ENCODE results near the gene SEMA3G.
A peak's percentile ranks its signal among the peaks of the same experiment; 100 is the strongest.

The SEMA3G gene

GRCh38 chr3:52394751-52395502, 50.0 kb downstream of the SEMA3G start:
- DNase-seq (ENCODE audit: low spot score): no peak

DNA sequence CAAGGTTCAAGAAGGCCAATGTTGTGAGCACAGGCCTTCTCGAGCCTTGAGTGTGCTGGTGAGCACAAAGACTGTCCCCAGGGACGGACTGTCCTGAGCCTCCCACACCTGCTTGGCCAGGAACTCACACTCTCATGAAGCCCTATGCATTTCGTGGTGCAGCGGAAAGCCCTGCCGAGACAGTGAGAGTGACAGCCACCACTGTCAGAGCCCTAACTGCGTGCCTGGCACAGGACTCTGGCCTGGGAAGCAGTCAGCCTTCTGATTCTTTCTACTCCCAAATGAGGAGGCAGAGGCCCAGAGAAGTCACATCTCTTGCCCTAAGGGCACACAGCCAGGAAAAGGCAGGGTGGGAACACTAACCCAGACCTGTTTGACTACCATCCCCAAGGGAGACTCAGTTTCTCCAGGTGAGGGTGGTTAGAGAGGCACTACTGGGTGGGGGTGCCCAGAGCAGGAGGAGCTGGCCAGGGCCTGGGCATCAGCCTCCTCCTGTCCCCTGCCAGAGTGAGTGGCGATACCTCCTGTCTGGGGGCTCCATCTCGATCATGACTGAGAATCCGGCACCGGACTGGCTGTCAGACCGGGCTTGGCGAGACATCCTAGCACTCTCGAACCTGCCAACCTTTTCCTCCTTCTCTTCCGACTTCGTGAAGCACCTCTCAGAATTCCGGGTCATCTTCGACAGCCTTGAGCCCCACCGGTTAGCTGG, 50.8 kb downstream of the SEMA3G start:
- no peak for DNase-seq (ENCODE audit: low spot score)

- DNase-seq (ENCODE audit: low spot score): no peak
Observed at GRCh38 chr3:52393131-52393807, 51.6 kb downstream of the SEMA3G start.

DNA sequence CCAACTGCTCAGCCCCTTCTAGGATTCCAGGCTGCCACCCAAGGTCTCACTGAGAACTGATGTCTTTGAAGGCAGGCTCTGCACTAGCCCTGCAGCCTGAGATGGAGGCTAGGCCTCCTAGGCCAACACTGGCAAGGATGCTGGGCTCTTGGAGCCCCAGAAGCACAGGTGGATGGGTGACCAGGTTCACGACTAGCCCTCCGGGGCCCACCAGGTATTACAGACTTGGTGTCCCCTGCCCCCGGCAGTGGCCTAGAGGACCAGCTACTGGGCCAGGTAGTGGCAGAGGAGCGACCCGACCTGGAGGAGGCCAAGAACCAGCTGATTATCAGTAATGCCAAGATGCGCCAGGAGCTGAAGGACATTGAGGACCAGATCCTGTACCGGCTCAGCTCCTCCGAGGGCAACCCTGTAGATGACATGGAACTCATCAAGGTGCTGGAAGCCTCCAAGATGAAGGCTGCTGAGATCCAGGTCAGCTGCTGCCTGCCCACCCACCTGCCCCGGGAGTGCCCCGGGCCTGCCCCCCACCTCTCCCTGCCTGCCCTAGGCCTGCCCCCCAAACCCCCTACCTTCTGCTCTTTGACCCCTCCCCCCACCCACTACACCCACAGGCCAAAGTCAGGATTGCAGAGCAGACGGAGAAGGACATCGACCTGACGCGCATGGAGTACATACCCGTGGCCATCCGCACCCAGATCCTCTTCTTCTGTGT, 52.5 kb downstream of the SEMA3G start:
- no peak for DNase-seq (ENCODE audit: low spot score)

DNA sequence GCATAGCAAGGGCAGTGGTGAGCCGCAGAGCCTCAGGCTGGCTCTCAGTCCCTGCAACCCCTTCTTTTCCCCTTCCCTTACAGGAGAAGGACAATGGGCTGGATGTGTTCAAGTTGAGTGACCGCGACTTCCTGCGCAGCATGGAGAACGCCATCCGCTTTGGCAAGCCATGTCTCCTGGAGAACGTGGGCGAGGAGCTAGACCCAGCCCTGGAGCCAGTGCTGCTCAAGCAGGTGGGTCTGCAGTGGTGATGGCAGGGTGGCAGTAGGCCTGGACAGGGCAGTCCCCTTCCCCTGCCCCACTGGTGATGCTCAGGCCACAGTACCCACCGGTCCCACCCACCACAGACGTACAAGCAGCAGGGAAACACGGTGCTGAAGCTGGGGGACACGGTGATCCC, 53.8 kb downstream of the SEMA3G start:
- DNase-seq (ENCODE audit: low spot score): no peak

- DNase-seq (ENCODE audit: low spot score): no peak
Observed at GRCh38 chr3:52388933-52389332, 56.0 kb downstream of the SEMA3G start.

DNA sequence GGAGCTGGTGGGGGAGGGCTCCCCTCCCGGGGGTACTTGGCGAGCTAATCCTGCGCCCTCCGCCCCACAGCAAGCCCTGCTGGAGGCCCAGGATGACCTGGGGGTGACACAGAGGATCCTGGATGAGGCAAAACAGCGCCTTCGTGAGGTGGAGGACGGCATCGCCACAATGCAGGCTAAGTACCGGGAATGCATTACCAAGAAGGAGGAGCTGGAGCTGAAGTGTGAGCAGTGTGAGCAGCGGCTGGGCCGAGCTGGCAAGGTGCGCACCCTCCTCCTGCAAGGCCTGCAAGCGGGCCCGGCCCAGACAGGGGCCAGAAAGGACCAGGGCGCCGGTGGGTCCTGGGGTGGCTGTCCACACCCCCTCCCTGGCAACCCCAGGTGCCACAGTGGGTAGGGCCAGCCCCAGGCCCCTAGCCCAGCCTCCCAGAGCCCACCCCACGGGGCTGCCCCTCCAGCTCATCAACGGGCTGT, 56.5 kb downstream of the SEMA3G start:
- no peak for DNase-seq (ENCODE audit: low spot score)

DNA sequence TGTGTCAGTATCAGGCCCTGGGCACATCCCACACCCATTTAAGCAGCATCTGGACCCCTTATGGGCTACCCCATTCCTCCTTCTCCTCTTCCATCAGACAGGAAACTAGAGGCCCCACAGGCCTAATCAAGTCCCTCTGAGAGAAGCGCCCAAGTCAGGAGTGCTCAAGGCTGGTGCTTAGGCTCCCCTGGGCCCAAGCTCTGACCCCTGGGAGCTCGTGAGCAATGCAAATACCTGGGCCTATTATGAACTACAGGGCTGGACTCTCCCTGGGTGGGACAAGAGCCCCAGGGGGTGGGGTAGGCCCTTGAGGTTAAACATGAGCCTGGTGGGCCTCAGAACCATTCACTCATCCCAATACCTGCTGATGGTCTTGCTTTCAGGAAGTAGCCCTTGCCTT, 57.4 kb downstream of the SEMA3G start:
- no peak for DNase-seq (ENCODE audit: low spot score)

DNA sequence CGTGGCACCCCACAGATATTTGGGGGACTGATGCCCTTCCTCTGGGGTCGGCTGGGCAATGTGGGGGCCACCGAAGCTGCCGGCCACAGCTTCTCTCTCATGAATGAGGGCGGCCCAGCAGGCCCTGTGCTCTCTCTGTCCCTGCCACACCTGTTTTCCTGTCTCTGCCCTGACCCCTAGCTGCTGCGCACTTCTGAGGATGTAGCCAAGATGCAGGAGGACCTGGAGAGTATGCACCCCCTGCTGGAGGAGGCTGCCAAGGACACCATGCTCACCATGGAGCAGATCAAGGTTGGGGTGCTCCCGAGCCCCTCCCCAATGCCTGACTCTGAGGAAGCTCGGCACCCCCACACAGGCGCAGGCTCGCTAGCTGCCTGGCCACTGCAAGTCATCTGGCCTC, 59.7 kb downstream of the SEMA3G start:
- DNase-seq (ENCODE audit: low spot score): peak; percentile 23

DNA sequence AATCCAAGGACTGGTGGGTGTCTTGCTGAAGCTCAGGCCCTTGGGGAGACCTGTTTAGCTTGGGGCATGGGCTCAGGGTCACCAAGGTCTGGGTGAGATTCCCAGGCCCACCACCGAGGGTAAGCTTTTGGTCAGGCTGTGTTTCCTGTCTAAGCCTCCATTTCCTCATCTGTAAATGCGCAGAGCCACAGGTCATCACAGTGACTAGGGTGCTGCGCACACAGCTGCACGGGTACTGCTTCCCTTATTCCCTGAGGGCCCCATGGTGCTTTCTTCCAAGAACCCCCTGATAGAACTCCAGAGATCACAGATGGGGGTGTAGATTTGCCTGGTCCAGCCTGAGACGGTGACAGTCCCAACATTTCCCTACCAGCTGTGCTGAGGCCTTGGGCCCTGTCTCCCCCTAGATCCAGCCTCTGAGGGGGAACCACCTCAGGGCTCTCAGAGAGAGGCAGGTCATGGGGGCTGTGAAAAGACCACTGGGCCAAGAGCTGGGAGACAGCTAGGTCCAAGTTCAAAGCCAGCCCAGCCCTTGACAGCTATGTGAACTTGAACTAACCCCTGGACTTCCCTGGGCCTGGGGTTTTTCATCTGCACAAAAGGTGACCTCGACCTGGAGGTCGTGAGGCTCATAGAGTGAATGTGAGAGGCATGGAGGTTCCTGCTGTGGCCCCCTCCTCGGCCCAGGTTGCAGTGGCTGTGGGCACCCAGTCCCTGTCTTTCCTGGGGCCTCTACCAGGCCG, 60.7 kb downstream of the SEMA3G start:
- no peak for DNase-seq (ENCODE audit: low spot score)

DNA sequence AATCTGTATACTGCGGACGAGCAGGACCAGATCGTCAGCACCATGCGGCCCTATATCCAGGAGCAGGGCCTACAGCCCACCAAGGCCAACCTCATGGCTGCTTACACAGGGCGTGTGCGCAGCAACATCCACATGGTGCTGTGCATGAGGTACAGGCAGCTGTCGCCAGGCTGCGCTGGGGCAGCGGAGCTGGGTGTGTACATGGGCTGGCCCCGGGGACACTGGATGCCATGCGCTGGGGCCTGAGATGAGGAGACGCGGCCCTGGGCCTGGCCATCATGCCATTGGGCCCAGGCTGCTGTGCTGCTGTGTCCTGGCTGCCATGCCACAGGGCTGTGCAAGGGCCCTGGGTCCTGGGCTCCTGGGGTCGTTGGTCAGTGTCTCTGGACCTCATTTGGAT, 61.5 kb downstream of the SEMA3G start:
- DNase-seq (ENCODE audit: low spot score): no peak
